ENCODE results near the gene NPY1R.

The NPY1R gene

GRCh38 chr4:163350672-163351071 lies 18.3 kb upstream of the NPY1R start:
- TF ChIP-seq ZFX (IDR thresholded peaks at IDR 0.05): no peak
- no peak for TF ChIP-seq CTCF (conservative IDR thresholded peaks at IDR 0.05)
- H3K27ac ChIP-seq: no peak overlapping the region

GRCh38 chr4:163344147-163345125 lies 12.0 kb upstream of the NPY1R start:
- TF ChIP-seq CTCF (conservative IDR thresholded peaks at IDR 0.05): no peak
- TF ChIP-seq ZFX (IDR thresholded peaks at IDR 0.05): no peak
- H3K27ac ChIP-seq: no peak overlapping the region

- H3K27ac ChIP-seq: no peak within 1 kb of the TSS
- no peak for TF ChIP-seq CTCF (conservative IDR thresholded peaks at IDR 0.05)
- TF ChIP-seq ZFX (IDR thresholded peaks at IDR 0.05): no peak
These were observed 11.3 kb upstream of the NPY1R start, which contains the start of gene NPY5R for GRCh38 chr4:163343604-163344146. Gene NPY5R, plus strand, starts transcription at chr4:163343892. Its CDS starts 6,382 bp downstream, at chr4:163350274.

- TF ChIP-seq ZFX (IDR thresholded peaks at IDR 0.05): no peak
- TF ChIP-seq CTCF (conservative IDR thresholded peaks at IDR 0.05): no peak
- H3K27ac ChIP-seq: no peak overlapping the region
These were observed 3.0 kb upstream of the NPY1R start for GRCh38 chr4:163335384-163335783.

- TF ChIP-seq ZFX (IDR thresholded peaks at IDR 0.05) (no peak), CTCF (conservative IDR thresholded peaks at IDR 0.05) (no peak)
- H3K27ac ChIP-seq: no peak overlapping the region
These were observed 593 bp downstream of the NPY1R start for GRCh38 chr4:163331629-163332376.

- no peak for TF ChIP-seq ZFX (IDR thresholded peaks at IDR 0.05)
- TF ChIP-seq CTCF (conservative IDR thresholded peaks at IDR 0.05): no peak
- H3K27ac ChIP-seq: no peak overlapping the region
These were observed 1.3 kb downstream of the NPY1R start for GRCh38 chr4:163330916-163331628.
